Ovary (tissue), 3 donors: ENCODE measurements around the gene SLC25A47.

Source experiments
- POLR2A ChIP-seq: fragments of 450-650 bp; IDR thresholded peaks from one replicate; pipeline ENCODE4 v1.6.1; 2017; ENCODE audit warnings: antibody characterized with exemption, mild to moderate bottlenecking, moderate library complexity
- TF ChIP-seq, protein P1 (sequence below), 3 donors: fragments of 450-650 bp in 2 of 3; fragments of 200-600 bp in 1 of 3; IDR thresholded peaks; one replicate each; pipeline versions ENCODE4 v1.5.1 to v1.8.0; 2016 to 2022; ENCODE audit warnings: antibody characterized with exemption in 3 of 3, mild to moderate bottlenecking in 1 of 3
- donor health status: DM: no; HTN: no; CAD: no.

- TF ChIP-seq, protein P1, sequence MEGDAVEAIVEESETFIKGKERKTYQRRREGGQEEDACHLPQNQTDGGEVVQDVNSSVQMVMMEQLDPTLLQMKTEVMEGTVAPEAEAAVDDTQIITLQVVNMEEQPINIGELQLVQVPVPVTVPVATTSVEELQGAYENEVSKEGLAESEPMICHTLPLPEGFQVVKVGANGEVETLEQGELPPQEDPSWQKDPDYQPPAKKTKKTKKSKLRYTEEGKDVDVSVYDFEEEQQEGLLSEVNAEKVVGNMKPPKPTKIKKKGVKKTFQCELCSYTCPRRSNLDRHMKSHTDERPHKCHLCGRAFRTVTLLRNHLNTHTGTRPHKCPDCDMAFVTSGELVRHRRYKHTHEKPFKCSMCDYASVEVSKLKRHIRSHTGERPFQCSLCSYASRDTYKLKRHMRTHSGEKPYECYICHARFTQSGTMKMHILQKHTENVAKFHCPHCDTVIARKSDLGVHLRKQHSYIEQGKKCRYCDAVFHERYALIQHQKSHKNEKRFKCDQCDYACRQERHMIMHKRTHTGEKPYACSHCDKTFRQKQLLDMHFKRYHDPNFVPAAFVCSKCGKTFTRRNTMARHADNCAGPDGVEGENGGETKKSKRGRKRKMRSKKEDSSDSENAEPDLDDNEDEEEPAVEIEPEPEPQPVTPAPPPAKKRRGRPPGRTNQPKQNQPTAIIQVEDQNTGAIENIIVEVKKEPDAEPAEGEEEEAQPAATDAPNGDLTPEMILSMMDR (IDR thresholded peaks at IDR 0.05): no peak
- TF ChIP-seq POLR2A: no peak
Observed at GRCh38 chr14:100321473-100322137, 1.5 kb upstream of the SLC25A47 start.
